Activated CD4-positive, alpha-beta T cell treated with anti-CD3 and anti-CD28 coated beads, Interleukin-2, Interleukin-6, amounts not matched to agents 100 ng/mL and 50 ng/mL, durations not matched to agents 16 hours and 8 hours (primary cell): ENCODE data around the gene ERLEC1.
A peak's percentile ranks its signal among the peaks of the same experiment; 100 is the strongest.
"Not testable (repeated sequence)": the region's sequence is repeated elsewhere in the genome, so short reads cannot be mapped to it uniquely, and the experiment has no call there.

Experiments used
- DNase-seq: peaks from one replicate; pipeline ENCODE4 v3.0.0-alpha.2; 2020

Gene ERLEC1, protein sequence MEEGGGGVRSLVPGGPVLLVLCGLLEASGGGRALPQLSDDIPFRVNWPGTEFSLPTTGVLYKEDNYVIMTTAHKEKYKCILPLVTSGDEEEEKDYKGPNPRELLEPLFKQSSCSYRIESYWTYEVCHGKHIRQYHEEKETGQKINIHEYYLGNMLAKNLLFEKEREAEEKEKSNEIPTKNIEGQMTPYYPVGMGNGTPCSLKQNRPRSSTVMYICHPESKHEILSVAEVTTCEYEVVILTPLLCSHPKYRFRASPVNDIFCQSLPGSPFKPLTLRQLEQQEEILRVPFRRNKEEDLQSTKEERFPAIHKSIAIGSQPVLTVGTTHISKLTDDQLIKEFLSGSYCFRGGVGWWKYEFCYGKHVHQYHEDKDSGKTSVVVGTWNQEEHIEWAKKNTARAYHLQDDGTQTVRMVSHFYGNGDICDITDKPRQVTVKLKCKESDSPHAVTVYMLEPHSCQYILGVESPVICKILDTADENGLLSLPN

DNA sequence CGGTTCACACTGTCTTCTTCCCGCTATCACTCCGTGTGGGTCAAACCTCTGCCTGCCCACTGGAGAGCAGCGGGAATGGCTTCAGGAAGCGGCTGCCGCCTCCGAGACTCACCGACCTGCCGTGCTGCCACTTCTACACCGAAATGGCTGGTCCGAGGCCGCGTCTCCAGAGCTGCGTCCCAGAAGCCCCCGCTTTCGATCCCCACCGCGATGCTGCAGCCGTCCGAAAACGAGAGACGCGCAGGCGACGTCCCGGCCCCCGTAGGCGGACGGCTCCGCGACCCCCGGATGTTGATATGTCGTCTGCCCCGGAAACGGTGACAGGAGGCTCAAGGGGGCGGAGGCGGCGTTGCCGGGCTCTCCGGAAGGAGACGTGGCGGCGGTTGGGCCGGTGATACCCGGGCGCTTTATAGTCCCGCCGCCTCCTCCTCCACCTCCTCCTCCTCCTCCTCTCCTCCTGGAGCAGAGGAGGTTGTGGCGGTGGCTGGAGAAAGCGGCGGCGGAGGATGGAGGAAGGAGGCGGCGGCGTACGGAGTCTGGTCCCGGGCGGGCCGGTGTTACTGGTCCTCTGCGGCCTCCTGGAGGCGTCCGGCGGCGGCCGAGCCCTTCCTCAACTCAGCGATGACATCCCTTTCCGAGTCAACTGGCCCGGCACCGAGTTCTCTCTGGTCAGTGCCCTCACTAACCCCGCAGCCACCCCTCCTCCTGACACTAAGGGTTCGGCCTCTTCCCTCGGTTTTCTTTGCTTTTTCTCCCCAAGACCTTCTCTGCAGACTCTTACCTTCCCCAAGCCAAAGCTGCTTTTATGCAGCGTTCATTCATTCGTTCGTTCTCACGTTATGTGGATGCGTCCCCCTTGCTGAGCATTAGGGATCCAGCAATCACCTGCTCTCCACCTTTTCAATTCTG, at the start of gene ERLEC1, which contains the start of gene ASB3:
TSS of gene ERLEC1 (plus strand) at position 340 of the 909 bp plus-strand sequence. CDS start at position 507, 167 bp downstream.
TSS of gene ASB3 (minus strand) at position 249 of the 909 bp plus-strand sequence. CDS start 21,381 bp downstream, outside the sequence.
- DNase-seq, result peak; percentile 94

DNA sequence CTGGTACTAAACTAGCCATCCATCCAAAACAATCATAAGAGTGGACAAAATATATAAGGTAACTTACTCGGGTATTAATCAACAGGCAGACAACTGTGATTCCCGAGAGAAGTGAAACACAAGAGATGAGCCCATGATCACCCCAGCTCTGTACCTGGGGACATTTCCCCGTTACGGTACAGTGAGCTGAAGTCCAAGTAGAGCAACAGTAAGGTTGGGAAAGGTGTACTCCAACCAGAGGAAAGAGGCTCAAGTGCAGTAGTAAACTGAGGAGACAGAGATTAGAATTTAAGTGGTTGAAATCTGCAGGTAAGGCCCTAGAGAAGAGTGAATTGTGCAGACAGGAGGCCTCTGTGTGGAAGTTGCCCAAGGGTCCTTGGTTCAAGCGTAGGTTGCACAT, 49.8 kb upstream of the ERLEC1 start:
- DNase-seq, result no peak

DNA sequence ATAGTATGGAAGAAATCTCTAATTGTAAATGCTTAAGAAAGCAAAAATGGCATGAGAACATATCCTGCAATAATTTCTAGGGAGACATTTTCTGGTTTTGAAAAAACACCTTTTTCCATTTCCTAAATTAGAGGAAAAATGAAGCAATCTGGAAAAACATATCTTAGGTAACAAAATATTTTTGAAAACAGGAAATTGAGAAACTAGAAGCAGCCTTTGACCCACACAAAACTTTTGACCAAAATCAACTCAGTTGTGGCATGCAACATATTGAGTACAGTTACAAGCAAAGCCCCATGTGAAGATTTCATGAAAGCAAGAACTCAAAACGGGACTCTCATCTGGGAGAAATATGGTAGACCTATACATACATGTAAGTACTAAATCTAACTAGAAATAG, 47.8 kb upstream of the ERLEC1 start:
- no peak for DNase-seq

DNA sequence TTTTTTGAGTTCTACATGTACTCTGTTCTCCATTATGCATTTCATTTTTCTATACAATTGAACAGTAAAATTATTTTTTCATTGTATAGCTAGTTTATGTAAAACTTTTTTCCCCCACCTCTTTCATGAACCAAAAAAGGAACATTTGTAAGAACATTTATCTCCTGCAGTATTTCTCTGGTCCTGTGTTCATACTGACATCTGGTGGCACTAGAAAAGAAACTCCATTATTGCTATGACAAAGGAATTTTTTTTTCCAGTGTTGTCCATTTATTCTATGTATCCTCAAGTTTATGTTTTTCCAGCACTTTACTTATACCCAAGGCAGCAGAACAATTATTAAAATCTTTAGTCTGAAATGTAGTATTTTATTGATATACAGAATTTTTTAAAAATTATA, 46.7 kb upstream of the ERLEC1 start:
- no peak for DNase-seq

DNA sequence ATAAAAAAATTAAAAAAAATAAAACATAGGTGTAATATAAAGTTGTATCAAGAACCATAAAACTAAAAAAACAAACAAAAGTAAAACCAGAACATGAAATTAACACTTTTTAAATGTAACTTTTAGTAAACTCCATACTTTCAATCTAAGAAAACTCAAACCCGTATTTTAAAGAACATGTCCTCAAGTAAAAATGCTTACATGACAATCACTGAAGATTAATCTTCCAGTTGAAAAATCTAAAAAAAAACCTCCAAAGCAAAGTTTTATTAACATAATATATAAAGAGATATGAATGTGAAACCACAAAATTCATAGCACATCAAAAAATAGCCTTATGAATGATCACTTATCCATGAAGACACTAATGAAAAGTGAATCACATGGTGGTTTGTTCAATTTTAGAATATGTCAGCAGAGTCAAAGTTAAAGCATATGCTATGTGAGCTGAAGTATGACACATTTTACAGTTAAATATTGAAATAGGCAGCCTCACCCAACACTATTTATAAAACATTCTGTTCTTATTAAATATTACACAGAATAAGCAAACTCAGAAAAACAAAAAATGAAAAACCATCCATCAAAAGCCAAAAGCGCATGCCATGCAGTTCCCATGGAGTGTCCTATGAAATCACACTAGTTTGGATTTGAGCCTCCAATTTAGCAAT, 42.3 kb upstream of the ERLEC1 start:
- no peak for DNase-seq

DNA sequence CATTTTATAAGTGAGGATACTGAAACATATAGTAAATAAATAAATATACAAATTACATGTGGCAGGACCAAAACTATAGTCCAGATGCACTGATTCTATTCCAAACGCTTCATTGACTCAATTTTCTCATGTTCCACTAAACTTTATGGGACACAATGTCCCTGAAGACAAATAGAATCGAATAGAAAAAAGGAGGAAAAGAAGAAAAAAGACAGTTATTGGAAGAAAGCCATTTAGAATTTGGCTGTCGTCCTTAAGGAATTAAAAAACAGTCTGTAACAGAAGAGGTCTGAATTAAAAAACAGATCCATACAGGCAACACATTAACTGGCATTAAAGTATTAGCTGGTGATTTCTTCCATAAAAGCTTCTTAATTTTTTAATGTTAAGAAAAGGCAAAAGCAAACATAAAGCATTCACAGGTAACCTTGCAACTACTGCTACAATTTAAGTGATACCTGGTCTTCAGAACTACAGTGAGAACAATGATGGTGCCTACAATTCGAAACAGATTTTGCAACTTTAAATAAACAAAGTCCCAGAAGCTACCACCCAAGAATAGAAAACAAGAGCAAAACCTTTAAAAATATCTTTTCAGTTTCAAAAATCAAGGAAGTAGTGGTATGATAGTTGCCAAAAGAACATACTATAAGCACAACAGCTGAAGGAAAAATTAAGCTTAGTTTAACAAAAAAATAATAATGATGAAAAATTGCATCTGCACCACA, 36.6 kb upstream of the ERLEC1 start:
- no peak for DNase-seq

DNA sequence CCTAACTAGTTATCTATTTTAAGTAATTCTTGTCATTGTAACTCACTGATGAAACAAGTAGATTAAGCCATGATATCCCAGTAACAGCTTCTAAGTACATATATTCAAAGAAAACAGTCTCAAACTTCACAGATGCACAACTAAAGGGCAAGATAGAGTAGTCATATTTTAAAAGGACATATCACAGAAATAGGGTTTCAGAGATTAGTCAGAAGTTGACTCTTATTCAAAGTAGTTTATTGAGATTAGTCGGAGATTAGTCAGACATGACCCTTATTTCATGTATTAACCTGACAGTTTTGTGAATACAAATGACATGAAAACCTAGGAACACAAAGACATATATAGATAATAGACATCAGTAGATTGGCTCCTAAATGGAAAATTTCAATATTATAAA, 35.1 kb upstream of the ERLEC1 start:
- DNase-seq, result peak; percentile 66

DNA sequence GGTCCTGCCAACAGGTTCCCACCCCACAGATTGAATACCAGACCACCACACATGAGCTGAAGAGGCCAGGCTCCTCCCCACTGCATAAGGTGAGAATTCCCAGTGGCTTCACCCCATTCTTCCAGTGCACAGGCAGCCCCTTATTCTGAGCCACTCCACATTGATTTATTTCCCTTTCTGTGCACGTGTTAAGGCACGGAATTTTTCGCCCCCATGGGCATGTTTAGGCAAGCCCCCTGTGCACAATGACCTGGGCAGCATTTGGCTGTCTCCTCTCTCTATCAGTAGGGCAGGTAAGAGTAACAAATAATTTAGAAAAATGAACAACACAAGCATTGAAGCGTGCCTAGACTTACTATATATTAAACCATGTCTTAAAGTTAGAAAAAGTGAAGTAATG, 34.5 kb upstream of the ERLEC1 start:
- no peak for DNase-seq

DNA sequence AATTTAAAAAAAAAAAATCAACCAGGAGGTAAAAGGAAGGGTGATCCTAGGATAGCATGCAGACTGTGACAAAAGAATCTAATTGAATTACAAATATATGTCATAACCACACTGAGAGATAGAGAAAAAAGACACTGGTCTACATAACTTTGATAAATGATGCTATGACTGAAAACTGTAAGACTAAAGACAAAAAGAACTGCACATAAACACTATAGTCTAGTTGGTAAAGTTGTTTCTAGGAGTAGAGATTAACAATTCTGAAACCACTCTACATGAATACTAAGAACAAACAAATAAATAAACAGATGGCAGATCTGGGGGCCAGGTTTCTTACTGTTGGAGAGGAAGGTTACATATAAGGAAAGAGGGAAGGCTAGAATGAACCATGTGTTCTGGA, 33.8 kb upstream of the ERLEC1 start:
- DNase-seq, result peak; percentile 51

DNA sequence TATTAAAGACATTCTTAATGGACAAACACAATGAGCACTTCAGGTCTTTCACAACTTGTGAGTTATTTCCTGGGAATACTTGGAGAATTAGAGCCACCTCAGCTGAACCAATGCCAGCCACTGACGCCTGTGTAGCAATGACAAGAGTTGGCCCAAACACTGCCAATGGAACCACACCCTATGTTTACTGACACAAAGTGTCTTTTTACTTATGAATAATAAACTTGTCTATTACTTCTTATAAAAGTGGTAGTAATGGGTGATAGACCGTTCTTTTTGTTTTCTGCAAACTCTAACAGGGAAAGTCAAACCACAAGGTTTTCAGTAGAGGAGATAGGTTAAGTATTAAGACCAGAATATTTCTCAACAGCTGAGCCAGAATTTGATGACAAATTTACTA, 31.7 kb upstream of the ERLEC1 start:
- DNase-seq, result no peak

DNA sequence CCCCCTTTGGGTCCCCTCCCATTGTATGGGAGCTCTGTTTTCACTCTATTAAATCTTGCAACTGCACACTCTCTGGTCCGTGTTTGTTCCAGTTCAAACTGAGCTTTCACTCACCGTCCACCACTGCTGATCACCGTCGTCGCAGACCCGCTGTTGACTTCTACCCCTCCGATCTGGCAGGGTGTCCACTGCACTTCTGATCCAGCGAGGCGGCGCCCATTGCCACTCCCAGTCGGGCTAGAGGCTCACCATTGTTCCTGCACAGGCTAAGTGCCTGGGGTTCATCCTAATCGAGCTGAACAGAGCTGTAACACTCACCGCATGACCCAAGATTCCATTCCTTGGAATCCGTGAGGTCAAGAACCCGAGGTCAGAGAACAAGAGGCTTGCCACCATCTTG, 30.2 kb upstream of the ERLEC1 start:
- no peak for DNase-seq

DNA sequence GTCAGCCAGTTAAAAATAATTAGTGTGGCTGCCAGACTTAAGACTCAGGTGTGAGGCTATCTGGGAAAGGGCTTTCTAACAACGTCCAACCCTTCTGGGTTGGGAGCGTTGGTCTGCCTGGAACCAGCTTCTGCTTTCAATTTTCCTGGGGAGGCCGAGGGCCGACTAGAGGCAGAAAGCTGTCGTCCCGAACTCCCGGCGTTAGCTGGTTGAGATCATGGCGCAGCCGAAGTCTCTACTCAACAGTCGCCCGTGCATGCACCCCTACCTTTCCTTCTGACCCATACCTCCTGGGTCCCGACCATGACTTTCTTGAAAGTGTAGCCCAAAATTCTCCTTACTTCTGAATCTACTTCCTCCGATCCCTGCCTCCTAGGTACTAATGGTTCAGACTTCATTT, 29.6 kb upstream of the ERLEC1 start:
- not testable (repeated sequence) for DNase-seq

DNA sequence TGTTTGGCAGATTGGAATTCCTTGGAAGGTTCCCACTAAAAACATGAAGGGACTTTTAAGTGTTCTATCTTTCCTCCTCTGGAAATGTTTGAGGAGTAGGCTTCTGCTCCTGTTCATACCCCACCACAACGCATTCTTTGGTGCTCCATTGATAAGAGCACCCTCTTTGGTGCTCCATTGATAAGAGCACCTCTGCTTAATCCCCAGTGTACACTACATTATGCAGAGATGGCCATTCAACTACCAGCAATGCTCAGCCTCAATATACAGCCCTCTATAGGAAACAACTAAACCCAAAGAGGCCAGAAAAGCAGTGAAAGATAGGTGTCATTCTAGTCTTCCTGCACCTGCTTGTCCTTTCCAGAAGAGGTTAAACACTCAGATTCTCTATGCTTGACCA, 21.1 kb upstream of the ERLEC1 start:
- DNase-seq, result no peak

DNA sequence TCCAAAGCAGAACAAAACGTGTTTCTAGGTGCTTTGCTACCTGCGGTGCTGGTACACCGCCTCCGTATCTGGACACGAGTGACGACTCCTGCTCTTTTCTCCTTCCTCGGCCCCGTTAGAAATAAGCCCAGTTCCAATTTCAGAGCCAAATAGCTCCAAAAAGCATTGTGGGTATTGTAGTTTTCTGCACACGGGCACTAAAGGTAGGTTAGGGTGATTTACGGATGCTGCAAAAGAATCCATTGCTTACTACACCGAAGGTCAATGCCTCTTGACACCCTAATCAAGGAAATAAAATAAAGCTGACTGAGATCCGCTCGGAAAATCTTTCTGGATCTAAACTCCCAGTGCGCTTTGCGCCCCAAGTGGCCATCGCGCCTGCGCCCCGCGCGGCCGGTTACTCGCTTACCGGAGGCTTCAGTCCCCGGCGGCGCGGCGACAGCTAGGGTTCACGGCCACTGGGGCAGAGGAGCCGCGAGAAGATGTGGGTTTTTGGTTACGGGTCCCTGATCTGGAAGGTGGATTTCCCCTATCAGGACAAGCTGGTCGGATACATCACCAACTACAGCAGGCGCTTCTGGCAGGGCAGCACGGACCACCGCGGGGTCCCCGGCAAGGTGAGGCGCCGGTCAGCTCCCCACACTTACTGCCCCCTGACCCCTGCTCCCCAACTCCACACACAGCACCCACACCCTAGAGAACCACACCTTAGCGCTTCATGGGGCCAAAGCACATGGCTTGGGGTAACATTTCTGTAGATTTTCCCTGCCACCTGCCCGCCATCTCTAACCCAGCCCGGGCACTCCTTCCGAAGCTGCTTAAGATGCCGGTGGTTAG, 19.2 kb upstream of the ERLEC1 start, which contains the start of gene CHAC2:
TSS of gene CHAC2 (plus strand) at position 400 of the 837 bp plus-strand sequence. CDS start at position 483, 83 bp downstream.
- DNase-seq, result peak; percentile 92

DNA sequence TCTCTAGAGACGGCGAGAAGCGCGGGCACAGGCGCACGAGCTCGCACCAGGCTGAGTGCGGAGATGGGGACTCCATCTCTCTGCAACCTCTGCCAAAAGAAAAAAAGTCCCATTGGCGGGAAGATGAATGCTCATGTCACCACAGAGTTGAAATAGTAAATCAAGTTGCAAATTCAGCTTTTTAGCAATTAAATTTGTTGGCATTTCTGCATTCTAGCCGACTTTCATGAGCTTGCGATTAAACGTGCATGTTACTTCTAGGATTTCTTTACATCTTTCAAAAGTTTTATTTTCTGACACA, 18.7 kb upstream of the ERLEC1 start:
- DNase-seq, result peak; percentile 66

DNA sequence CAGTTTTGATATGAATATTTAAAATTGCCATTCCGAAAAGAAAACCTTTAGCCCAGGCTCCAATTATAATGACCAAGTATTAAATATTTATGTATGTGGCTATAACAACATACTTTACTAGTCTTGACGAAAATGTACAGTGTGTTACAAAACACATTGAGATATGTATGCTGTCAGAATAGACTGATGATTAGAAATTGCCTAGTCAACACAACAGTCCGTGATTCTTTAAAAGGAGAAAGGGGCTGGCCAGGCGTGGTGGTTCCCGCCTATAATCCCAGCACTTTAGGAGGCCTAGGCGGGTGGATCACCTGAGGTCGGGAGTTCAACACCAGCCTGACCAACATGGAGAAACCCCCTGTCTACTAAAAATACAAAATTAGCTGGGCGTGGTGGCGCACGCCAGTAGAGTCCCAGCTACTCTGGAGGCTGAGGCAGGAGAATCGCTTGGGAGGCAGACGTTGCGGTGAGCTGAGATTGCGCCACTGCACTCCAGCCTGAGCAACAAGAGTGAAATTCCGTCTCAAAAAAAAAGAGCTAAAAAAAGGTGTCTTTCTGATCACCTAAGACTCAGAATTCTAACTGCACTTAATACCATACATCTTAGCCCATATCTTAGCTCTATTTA, 17.4 kb upstream of the ERLEC1 start:
- no peak for DNase-seq

DNA sequence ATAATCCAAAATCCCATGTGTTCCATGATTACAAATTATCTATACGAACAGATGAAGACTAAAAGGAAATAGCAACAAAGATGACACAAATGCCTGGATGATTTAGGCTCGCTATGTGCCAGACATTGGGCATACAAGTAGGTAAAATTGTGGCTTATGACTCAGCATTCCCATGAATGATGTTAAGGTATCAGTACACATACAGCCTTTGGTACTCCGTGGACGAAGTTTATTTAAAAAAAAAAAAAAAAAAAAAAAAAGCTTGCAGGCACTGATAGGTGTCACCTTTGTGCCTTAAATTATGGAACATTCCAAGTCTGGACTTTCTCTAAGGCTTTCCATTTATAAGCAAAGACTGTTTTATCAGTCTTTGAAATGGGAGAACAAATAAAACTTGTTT, 16.6 kb upstream of the ERLEC1 start:
- peak; percentile 34 for DNase-seq

DNA sequence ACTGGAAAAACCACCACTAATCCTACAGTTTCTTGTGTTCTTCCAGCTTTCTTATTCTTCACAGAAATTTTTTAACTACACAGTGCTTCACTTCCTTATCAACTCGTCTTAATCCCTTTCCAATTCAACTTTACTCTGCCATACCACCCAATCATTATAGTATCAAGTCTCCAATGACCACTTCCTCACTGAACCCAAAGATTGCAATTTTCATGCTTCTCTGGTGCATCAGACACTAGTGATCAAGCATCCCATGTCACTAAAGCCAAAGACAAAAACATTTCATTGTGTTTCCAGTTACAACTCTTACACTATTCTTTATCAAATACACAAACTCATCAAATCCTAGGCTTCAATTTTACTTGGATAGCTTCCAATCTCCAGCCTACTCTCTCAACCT, 9.7 kb upstream of the ERLEC1 start:
- no peak for DNase-seq

DNA sequence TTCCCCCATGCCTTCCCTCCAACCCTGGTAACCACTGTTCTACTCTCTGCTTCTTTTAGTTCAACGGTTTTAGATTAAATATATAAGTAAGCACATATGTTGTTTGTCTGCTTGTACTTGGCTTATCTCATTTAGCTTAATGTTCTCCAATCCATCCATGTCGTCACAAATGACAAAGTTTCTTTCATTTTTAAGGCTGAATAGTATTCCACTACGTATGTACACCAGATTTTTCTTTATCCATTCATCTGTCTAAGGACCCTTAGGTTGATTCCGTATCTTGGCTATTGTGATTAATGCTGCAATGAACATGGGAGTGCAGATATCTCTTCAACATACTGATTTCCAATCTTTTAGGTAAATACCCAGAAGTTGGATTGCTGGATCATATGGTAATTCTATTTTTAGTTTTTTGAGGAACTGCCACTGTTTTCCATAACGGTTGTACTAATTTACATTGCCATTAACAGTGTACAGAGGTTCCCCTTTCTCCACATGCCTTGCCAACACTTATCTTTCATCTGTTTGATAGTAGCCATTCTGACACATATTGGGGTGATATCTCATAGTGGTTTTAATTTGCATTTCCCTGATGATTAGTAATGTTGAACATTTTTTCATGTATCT, 8.2 kb upstream of the ERLEC1 start:
- no peak for DNase-seq

DNA sequence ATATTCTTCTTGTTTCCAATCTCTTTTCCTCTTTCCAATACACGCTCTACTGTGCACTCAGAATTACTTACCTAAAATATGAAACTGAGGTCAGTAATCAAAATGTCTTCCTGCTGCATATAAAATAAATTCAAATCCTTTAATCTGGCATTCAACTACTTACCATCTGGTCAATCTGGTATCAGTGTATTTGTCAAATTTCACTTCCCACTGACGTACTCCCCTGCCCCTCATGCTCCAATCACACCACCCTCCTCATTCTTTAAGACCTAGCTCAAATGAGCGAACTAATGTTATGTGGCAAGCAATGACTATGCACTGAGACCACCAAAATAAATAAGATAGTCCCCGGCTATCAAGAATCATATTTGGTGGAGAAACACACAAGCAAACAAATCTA, 6.8 kb upstream of the ERLEC1 start:
- no peak for DNase-seq

DNA sequence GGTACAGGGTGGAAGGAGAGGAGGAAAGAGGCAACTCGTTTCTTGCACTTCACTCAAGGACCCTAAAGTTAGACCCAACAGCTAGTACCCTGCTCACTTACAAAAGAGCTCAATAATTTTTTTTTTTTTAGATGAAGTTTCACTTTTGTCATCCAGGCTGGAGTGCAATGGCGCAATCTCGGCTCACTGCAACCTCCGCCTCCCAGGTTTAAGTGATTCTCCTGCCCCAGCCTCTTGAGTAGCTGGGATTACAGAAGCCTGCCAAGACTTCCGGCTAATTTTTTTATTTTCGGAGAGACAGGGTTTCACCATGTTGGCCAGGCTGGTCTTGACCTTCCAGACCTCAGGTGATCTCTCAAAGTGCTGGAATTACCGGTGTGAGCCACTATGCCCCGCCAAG, 4.2 kb upstream of the ERLEC1 start:
- DNase-seq, result no peak
